Aorta (tissue), 5 donors: ENCODE results near the gene STIM2. TPM values are rescaled to one million over a fixed set of nuclear protein-coding genes. Genes with fewer than 3 reads are reported as not detected.

Experiments
- ATAC-seq: fragments of 200-7000 bp; cut with Tn5 transposase; one replicate; pipeline ENCODE4 v1.9.1; 2022; ENCODE audit warnings: moderate library complexity; ENCODE audit not compliant: low FRiP score
- DNase-seq, 2 donors: peaks; one replicate each; pipeline ENCODE4 v3.0.0-alpha.2; 2020
- H3K27ac ChIP-seq, 2 donors: one replicate each; pipeline ENCODE4 v1.5.1; 2013; ENCODE audit warnings: low read length in 2 of 2, mild to moderate bottlenecking in 2 of 2, moderate library complexity in 2 of 2, control low read depth in 1 of 2, inconsistent platforms in 1 of 2, low read depth in 1 of 2
- H3K27me3 ChIP-seq, 2 donors: one replicate each; pipeline ENCODE4 v1.6.1; 2013; ENCODE audit warnings: control low read depth in 1 of 2, low read length in 1 of 2, mild to moderate bottlenecking in 1 of 2, moderate library complexity in 1 of 2; ENCODE audit not compliant: insufficient read depth in 2 of 2, control insufficient read depth in 1 of 2
- H3K36me3 ChIP-seq, 2 donors: one replicate each; pipeline ENCODE4 v1.6.1; 2013; ENCODE audit warnings: control low read depth in 1 of 2, low read length in 1 of 2, mild to moderate bottlenecking in 1 of 2; ENCODE audit not compliant: insufficient read depth in 2 of 2, control insufficient read depth in 1 of 2
- H3K4me1 ChIP-seq, 2 donors: one replicate each; pipeline ENCODE4 v1.6.1; 2013; ENCODE audit warnings: low read length in 2 of 2, control low read depth in 1 of 2, mild to moderate bottlenecking in 1 of 2, moderate library complexity in 1 of 2; ENCODE audit not compliant: insufficient read depth in 2 of 2, control insufficient read depth in 1 of 2
- H3K4me3 ChIP-seq, 2 donors: one replicate each; pipeline ENCODE4 v1.5.1; 2013; ENCODE audit warnings: low read length in 2 of 2, control low read depth in 1 of 2, mild to moderate bottlenecking in 1 of 2
- H3K9me3 ChIP-seq: one replicate; pipeline ENCODE4 v1.6.1; 2013; ENCODE audit warnings: mild to moderate bottlenecking, low read length; ENCODE audit not compliant: control insufficient read depth
- WGBS, 2 donors: extraction: QIAGEN DNeasy Blood & Tissue Kit; methylation state at CpG; one replicate each; pipeline ENCODE4 v1.1.7; 2013; 5-methylcytosine and 5-hydroxymethylcytosine counted together
- intact Hi-C, 2 donors: fragments of 100-400 bp; cut with DNase I; formaldehyde crosslinking; loops; one replicate each; pipeline versions ENCODE4 v1.14.2 to v1.15.0; 2022
- polyA plus RNA-seq, 2 donors: library from polyadenylated mRNA; stranded (reverse); fragments of 200-250 nt; gene quantifications; one replicate each; pipeline ENCODE4 v1.2.3, GENCODE V29; 2013
- total RNA-seq, 2 donors: library from RNA; stranded (reverse); fragmentation: NEBNext Ultra II Directional; extraction: Animal tissue kit (Norgen Biotek cat#: 25700); gene quantifications; one replicate each; pipeline ENCODE4 v1.2.1, GENCODE V29; 2021
- donor health status: healthy with polysubstance abuse.
- donor health status: Bipolar disorder and iron deficiency.
- donor health status: DM: no; HTN: no; CAD: no.
- donor health status: DM: no; HTN: no; CAD: no.
- donor health status: DM: yes; HTN: yes; CAD: no.

The STIM2 gene
- total and polyA plus RNA-seq, 4 donors, result 5.0 to 31.2 (median 12.7) TPM

DNA sequence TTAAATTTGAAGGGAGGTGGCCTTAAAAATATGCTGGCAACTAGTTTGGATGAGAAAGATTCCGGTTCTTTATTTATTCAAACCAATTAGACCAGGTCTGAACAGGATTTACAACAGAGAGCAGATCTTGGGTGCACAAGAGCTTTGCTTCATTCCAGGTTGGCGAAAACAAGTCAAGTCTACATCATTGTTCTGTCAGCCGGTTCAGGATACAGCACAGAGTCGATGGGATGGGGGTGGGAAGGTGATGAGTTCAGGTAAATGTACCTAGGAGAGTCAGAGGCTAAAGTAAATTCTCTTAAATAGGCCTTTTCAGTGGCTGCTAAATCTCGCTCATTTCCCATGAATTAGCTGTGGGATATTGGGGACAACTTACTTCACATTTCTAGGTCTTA lies 882 bp upstream of the STIM2 start:
- 41 to 45% methylated on average over 5 of the region's 5 CpGs for WGBS, 2 donors
- Histone ChIP-seq H3K36me3 (no peaks in the 10 kb centered on the region), H3K9me3 (no peaks in the 10 kb centered on the region), H3K4me3 (peak overlapping the region; percentile 80 to 89), H3K4me1 (peaks cover 2 to 3% of the 10 kb centered on the region in 2 donors), H3K27me3 (no peaks in the 10 kb centered on the region), H3K27ac (no peak overlapping the region)
- ATAC-seq (no peak), DNase-seq (no peak)
- intact Hi-C loops, result loop anchor here (5.0 to 10.0 kb wide), 6 partner anchors 75 to 835 kb away; partner anchors contain the start of genes RBPJ (in 2 of the 2) and TBC1D19 (in 1 of the 2)

DNA sequence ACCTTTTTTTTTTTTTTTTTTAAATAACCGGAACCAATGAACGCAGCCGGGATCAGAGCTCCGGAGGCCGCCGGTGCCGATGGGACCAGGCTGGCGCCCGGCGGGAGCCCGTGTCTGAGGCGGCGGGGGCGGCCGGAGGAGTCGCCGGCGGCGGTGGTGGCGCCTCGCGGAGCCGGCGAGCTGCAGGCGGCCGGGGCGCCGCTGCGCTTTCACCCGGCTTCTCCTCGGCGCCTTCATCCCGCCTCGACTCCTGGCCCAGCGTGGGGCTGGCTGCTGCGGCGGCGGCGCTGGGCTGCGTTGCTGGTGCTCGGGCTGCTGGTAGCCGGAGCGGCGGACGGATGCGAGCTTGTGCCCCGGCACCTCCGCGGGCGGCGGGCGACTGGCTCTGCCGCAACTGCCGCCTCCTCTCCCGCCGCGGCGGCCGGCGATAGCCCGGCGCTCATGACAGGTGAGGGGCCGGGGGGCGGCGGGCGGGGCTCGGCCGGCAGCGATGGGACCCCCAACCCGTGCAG lies 337 bp downstream of the STIM2 start:
- peak; percentile 69 to 85 for DNase-seq
- no peaks in the 10 kb centered on the region for H3K9me3 ChIP-seq
- 0% methylated on average over 35 to 70 of the region's 70 CpGs for WGBS, 2 donors
- intact Hi-C loops, result loop anchor here (5.0 to 10.0 kb wide), 4 partner anchors 144 to 836 kb away; partner anchors contain the start of gene RBPJ (in 2 of the 2)
- no peaks in the 10 kb centered on the region for H3K36me3 ChIP-seq
- H3K27ac ChIP-seq, result peak overlapping the region; percentile 53 to 70
- peaks cover 2 to 3% of the 10 kb centered on the region in 2 donors for H3K4me1 ChIP-seq
- ATAC-seq, result peak; percentile 51
- no peaks in the 10 kb centered on the region for H3K27me3 ChIP-seq
- peak overlapping the region; percentile 71 to 89 for H3K4me3 ChIP-seq

DNA sequence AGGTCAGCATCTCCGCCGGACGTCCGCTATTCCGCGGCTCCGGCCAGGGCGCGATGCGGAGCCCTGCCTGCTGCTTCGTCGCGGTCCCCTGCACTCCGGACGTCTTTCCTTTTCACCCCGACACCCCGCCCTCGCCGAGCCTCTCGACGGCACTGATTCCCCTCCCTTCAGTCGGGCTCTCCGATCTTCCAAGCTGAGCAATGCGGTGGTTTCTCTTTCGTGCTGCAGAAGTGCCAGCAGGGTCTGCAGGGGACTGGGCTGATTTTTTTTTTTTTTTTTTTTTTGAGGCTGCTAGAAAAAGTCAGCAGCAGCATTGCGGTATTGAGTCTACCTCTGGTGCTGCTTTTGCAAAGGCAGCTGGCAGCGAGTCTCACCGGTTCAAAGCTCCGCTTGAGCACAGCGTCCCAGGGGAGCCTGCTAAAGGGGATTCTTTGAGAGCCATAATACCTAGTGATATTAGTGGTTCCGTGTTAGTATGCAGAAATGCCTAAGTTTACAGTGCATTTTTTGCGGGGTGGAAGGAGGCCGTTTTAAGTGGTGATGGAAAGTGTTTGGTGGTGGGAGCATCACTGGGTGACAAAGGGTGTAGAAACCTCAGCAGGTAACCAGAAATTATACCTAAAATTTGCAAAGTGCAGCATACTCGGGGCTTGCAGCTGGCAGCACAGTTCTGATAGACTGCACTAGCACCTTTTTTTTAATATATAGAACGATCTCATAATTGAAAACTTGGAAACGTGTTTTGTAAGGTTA lies 969 bp downstream of the STIM2 start:
- 0% methylated on average over 23 to 36 of the region's 36 CpGs for WGBS, 2 donors
- Histone ChIP-seq H3K4me3 (peak overlapping the region; percentile 71 to 89), H3K27me3 (no peaks in the 10 kb centered on the region), H3K4me1 (peaks cover 2 to 3% of the 10 kb centered on the region in 2 donors), H3K36me3 (no peaks in the 10 kb centered on the region), H3K27ac (peak overlapping the region; percentile 53 to 70), H3K9me3 (no peaks in the 10 kb centered on the region)
- intact Hi-C loops, result loop anchor here (5.0 to 10.0 kb wide), 4 partner anchors 143 to 837 kb away; partner anchors contain the start of gene RBPJ (in 2 of the 2)
- ATAC-seq (peak; percentile 50), DNase-seq (peak; percentile 86 to 90)

DNA sequence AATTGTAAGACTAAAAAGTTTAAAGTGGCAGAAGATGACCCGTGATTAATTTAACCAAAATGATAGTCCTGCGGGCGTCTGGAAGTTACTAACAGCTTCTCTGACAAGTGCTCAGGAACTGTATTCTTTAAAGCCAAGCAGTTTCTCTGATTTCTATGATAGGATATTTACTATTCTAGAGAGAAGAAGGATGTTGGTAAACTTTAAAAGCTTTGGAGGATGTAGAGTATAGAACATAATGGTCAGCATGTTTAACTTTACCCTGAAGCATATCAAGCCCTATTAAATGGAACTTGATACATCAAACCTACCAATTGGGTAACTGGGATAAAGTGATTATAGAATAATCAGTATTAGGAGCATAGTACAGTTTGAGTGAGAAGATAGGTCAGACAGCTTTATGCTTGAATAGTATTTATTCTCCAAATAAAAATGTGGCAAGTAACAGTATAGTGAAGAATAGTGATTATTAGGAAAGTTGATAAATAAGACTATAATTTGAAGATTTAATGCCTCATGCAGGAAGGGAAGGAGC lies 1.8 kb downstream of the STIM2 start:
- peaks cover 0 to 3% of the 10 kb centered on the region in 2 donors for H3K4me1 ChIP-seq
- intact Hi-C loops, result loop anchor here (5.0 to 10.0 kb wide), 4 partner anchors 142 to 838 kb away; partner anchors contain the start of gene RBPJ (in 2 of the 2)
- H3K9me3 ChIP-seq, result no peaks in the 10 kb centered on the region
- H3K27ac ChIP-seq, result no peak overlapping the region
- no peak overlapping the region for H3K4me3 ChIP-seq
- no peak for ATAC-seq
- DNase-seq, result no peak
- no peaks in the 10 kb centered on the region for H3K27me3 ChIP-seq
- no peaks in the 10 kb centered on the region for H3K36me3 ChIP-seq
- WGBS, 2 donors, result 40 to 45% methylated on average over 3 of the region's 3 CpGs

DNA sequence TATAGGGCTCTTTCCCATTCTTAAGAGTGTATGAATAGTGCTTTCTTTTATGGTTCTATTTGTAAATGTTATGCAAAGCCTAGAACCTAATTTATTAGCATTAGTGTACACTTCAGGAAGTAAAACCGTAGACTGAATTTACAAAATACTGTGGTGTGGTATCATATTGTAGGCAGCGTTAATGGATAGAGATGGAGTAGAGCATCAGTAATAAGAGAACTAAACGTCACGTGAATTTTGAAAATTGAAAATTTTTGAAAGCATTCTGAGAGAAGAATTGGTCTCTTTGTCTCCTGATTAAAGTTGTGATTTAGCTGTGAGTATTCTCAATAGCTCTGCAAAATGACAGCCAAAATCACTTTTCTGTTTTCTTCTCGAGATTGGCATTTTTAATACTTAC lies 2.9 kb downstream of the STIM2 start:
- WGBS, 2 donors, result 93% methylated on average over 5 of the region's 5 CpGs
- H3K4me1 ChIP-seq, result peaks cover 2 to 6% of the 10 kb centered on the region in 2 donors
- no peaks in the 10 kb centered on the region for H3K9me3 ChIP-seq
- DNase-seq (no peak), ATAC-seq (no peak)
- no peak overlapping the region for H3K4me3 ChIP-seq
- no peak overlapping the region for H3K27ac ChIP-seq
- no peaks in the 10 kb centered on the region for H3K36me3 ChIP-seq
- no peaks in the 10 kb centered on the region for H3K27me3 ChIP-seq
- intact Hi-C loops, result loop anchor here (5.0 to 10.0 kb wide), 4 partner anchors 141 to 839 kb away; partner anchors contain the start of gene RBPJ (in 2 of the 2)

DNA sequence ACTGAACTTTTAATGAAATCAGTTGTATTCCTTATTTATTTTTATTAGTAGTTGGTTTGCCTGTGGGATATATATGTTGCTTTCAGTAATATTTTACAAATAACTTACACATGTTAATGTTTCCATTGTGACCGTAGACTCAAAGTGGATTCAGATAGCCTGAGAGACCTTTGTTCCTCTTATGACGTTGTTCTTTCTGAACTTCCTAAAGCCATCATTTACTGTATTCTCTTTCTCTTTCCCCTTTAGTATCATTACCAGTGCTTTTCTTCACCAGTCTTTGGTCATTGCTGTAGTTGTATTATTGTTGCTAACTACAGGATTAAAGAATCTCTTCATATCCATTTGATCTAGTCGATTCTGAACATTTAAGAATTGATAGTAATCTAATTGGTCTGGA lies 4.3 kb downstream of the STIM2 start:
- peaks cover 2 to 4% of the 10 kb centered on the region in 2 donors for H3K4me1 ChIP-seq
- H3K4me3 ChIP-seq, result no peak overlapping the region
- DNase-seq, result no peak
- WGBS, 2 donors, result 92 to 98% methylated on average over 3 of the region's 3 CpGs
- ATAC-seq, result no peak
- H3K27me3 ChIP-seq, result no peaks in the 10 kb centered on the region
- intact Hi-C loops, result loop anchor here (5.0 to 10.0 kb wide), 4 partner anchors 140 to 840 kb away; partner anchors contain the start of gene RBPJ (in 2 of the 2)
- no peaks in the 10 kb centered on the region for H3K9me3 ChIP-seq
- no peaks in the 10 kb centered on the region for H3K36me3 ChIP-seq
- no peak overlapping the region for H3K27ac ChIP-seq

DNA sequence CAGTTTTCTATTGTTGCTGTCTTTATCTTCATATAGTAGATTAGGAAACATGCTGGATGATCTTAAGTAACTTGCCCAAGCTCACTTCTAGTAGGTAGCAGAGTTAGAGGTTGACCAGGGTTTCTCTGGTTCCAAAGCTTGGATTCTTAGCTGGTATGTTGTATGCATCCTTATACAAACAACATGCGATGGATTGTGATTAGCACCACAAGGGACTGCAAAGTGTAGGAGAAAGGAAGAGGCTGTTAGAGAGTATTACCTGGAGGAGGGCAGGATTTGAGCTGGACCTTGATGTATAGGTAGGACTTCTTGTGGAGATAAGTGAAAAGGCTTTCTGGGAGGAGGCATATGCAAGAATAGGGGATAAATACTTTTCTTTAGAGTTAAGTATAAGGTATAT lies 5.6 kb downstream of the STIM2 start:
- Histone ChIP-seq H3K36me3 (no peaks in the 10 kb centered on the region), H3K27ac (no peak overlapping the region), H3K4me3 (no peak overlapping the region), H3K27me3 (no peaks in the 10 kb centered on the region), H3K4me1 (peaks cover 2 to 4% of the 10 kb centered on the region in 2 donors), H3K9me3 (no peaks in the 10 kb centered on the region)
- intact Hi-C loops, result loop anchor here (10.0 kb wide), 3 partner anchors 139 to 841 kb away; partner anchors contain the start of gene RBPJ (in 2 of the 2)
- no peak for ATAC-seq
- WGBS, 2 donors, result 88 to 93% methylated on average over 1 of the region's 1 CpG
- DNase-seq, result no peak

DNA sequence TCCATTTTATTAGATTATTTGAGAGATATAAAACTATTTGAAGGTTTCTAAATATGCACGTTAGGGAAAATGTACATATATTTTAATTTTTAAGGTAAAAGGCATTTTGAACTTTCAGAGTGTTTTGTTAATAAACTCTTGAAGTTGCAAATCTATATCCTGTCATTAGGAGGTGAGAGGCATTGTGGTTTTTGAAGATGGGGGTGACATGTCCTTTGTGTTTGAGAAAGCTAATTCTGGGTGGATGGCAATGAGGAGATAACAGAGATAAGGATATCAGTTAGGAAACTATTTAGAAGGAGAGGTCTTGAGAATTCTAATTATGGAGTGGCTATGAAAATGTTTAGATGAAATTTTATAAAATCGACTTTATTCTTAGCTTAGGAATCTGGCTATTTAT lies 6.1 kb downstream of the STIM2 start:
- WGBS, 2 donors, result 78 to 87% methylated on average over 2 of the region's 2 CpGs
- ATAC-seq (no peak), DNase-seq (no peak)
- Histone ChIP-seq H3K27ac (no peak overlapping the region), H3K4me3 (no peak overlapping the region), H3K9me3 (no peaks in the 10 kb centered on the region), H3K27me3 (no peaks in the 10 kb centered on the region), H3K4me1 (peaks cover 2 to 4% of the 10 kb centered on the region in 2 donors), H3K36me3 (no peaks in the 10 kb centered on the region)
- intact Hi-C loops, result loop anchor here (10.0 kb wide), 3 partner anchors 138 to 842 kb away; partner anchors contain the start of gene RBPJ (in 2 of the 2)
